Adrenal gland (tissue), 5 donors: ENCODE results near the gene RCN1.

ENCODE experiments used
- POLR2A ChIP-seq, 2 donors: fragments of 450-650 bp; IDR thresholded peaks; one replicate each; pipeline ENCODE4 v1.6.1; 2017; ENCODE audit warnings: antibody characterized with exemption in 2 of 2, mild to moderate bottlenecking in 2 of 2, moderate library complexity in 1 of 2
- TF ChIP-seq, protein P1 (sequence below), 6 experiments: fragments of 450-650 bp in 4 of 6; fragments of 200-600 bp in 2 of 6; sonication (generic) in 1 of 6; IDR thresholded peaks; 1 replicate in 5 of 6; 2 replicates in 1 of 6; pipeline versions ENCODE4 v1.5.1 to v1.8.0; 2016 to 2021; ENCODE audit warnings: antibody characterized with exemption in 6 of 6, mild to moderate bottlenecking in 2 of 6, moderate library complexity in 1 of 6
- donor health status: DM: no; HTN: no; CAD: no.

GRCh38 chr11:32050264-32050663 lies 40.6 kb upstream of the RCN1 start:
- TF ChIP-seq, protein P1, sequence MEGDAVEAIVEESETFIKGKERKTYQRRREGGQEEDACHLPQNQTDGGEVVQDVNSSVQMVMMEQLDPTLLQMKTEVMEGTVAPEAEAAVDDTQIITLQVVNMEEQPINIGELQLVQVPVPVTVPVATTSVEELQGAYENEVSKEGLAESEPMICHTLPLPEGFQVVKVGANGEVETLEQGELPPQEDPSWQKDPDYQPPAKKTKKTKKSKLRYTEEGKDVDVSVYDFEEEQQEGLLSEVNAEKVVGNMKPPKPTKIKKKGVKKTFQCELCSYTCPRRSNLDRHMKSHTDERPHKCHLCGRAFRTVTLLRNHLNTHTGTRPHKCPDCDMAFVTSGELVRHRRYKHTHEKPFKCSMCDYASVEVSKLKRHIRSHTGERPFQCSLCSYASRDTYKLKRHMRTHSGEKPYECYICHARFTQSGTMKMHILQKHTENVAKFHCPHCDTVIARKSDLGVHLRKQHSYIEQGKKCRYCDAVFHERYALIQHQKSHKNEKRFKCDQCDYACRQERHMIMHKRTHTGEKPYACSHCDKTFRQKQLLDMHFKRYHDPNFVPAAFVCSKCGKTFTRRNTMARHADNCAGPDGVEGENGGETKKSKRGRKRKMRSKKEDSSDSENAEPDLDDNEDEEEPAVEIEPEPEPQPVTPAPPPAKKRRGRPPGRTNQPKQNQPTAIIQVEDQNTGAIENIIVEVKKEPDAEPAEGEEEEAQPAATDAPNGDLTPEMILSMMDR (IDR thresholded peaks at IDR 0.05) = no peak
- TF ChIP-seq POLR2A (IDR thresholded peaks at IDR 0.05) = no peak
